Measurements from ENCODE around the gene ZNF14. TPM values are rescaled to one million over a fixed set of nuclear protein-coding genes. Genes with fewer than 3 reads are reported as not detected.

The ZNF14 gene
- total RNA-seq, 1 donor from 2014 or later = 6.8 TPM

GRCh38 chr19:19758164-19758563, 25.3 kb upstream of the ZNF14 start:
- H3K9me3 ChIP-seq (ENCODE audit: control insufficient read depth in 3 of 3, low read length in 3 of 3) = no peaks in the 10 kb centered on the region
- no peak overlapping the region for H3K27ac ChIP-seq (ENCODE audit: low read depth, low read length)
- H3K4me3 ChIP-seq (ENCODE audit: low read length in 3 of 3) = no peak overlapping the region
- peaks cover 0 to 3% (median 2%) of the 10 kb centered on the region in 3 donors for H3K36me3 ChIP-seq (ENCODE audit: control insufficient read depth in 3 of 3, insufficient read depth in 3 of 3, low read length in 3 of 3)
- H3K27me3 ChIP-seq (ENCODE audit: control insufficient read depth in 3 of 3, insufficient read depth in 3 of 3, low read length in 3 of 3) = no peaks in the 10 kb centered on the region
- no peak overlapping the region for H3K9ac ChIP-seq (ENCODE audit: low read depth in 1 of 3, low read length in 3 of 3)
- H3K4me1 ChIP-seq (ENCODE audit: control insufficient read depth in 3 of 3, insufficient read depth in 3 of 3, low read length in 3 of 3) = no peaks in the 10 kb centered on the region

GRCh38 chr19:19752760-19753403, 20.0 kb upstream of the ZNF14 start:
- H3K4me3 ChIP-seq (ENCODE audit: low read length in 3 of 3) = no peak overlapping the region
- H3K27ac ChIP-seq (ENCODE audit: low read depth, low read length) = no peak overlapping the region
- no peaks in the 10 kb centered on the region for H3K27me3 ChIP-seq (ENCODE audit: control insufficient read depth in 3 of 3, insufficient read depth in 3 of 3, low read length in 3 of 3)
- H3K4me1 ChIP-seq (ENCODE audit: control insufficient read depth in 3 of 3, insufficient read depth in 3 of 3, low read length in 3 of 3) = no peaks in the 10 kb centered on the region
- H3K9ac ChIP-seq (ENCODE audit: low read depth in 1 of 3, low read length in 3 of 3) = no peak overlapping the region
- peaks cover 0 to 5% (median 0%) of the 10 kb centered on the region in 3 donors for H3K9me3 ChIP-seq (ENCODE audit: control insufficient read depth in 3 of 3, low read length in 3 of 3)
- peaks cover 0 to 2% (median 0%) of the 10 kb centered on the region in 3 donors for H3K36me3 ChIP-seq (ENCODE audit: control insufficient read depth in 3 of 3, insufficient read depth in 3 of 3, low read length in 3 of 3)

- Histone ChIP-seq H3K9me3 (ENCODE audit: control insufficient read depth in 3 of 3, low read length in 3 of 3) (peaks cover 0 to 5% (median 0%) of the 10 kb centered on the region in 3 donors), H3K4me1 (ENCODE audit: control insufficient read depth in 3 of 3, insufficient read depth in 3 of 3, low read length in 3 of 3) (no peaks in the 10 kb centered on the region), H3K9ac (ENCODE audit: low read depth in 1 of 3, low read length in 3 of 3) (no peak overlapping the region), H3K36me3 (ENCODE audit: control insufficient read depth in 3 of 3, insufficient read depth in 3 of 3, low read length in 3 of 3) (no peaks in the 10 kb centered on the region), H3K27me3 (ENCODE audit: control insufficient read depth in 3 of 3, insufficient read depth in 3 of 3, low read length in 3 of 3) (no peaks in the 10 kb centered on the region), H3K4me3 (ENCODE audit: low read length in 3 of 3) (no peak overlapping the region), H3K27ac (ENCODE audit: low read depth, low read length) (no peak overlapping the region)
Measured at GRCh38 chr19:19751846-19752245, 18.9 kb upstream of the ZNF14 start.

GRCh38 chr19:19750842-19751790, 18.2 kb upstream of the ZNF14 start:
- Histone ChIP-seq H3K9me3 (ENCODE audit: control insufficient read depth in 3 of 3, low read length in 3 of 3) (peaks cover 0 to 5% (median 0%) of the 10 kb centered on the region in 3 donors), H3K4me1 (ENCODE audit: control insufficient read depth in 3 of 3, insufficient read depth in 3 of 3, low read length in 3 of 3) (no peaks in the 10 kb centered on the region), H3K36me3 (ENCODE audit: control insufficient read depth in 3 of 3, insufficient read depth in 3 of 3, low read length in 3 of 3) (no peaks in the 10 kb centered on the region), H3K27me3 (ENCODE audit: control insufficient read depth in 3 of 3, insufficient read depth in 3 of 3, low read length in 3 of 3) (peaks cover 0 to 2% (median 0%) of the 10 kb centered on the region in 3 donors), H3K4me3 (ENCODE audit: low read length in 3 of 3) (no peak overlapping the region), H3K9ac (ENCODE audit: low read depth in 1 of 3, low read length in 3 of 3) (no peak overlapping the region), H3K27ac (ENCODE audit: low read depth, low read length) (no peak overlapping the region)

GRCh38 chr19:19749908-19750841, 17.3 kb upstream of the ZNF14 start:
- peaks cover 0 to 5% (median 0%) of the 10 kb centered on the region in 3 donors for H3K9me3 ChIP-seq (ENCODE audit: control insufficient read depth in 3 of 3, low read length in 3 of 3)
- H3K4me1 ChIP-seq (ENCODE audit: control insufficient read depth in 3 of 3, insufficient read depth in 3 of 3, low read length in 3 of 3) = no peaks in the 10 kb centered on the region
- H3K4me3 ChIP-seq (ENCODE audit: low read length in 3 of 3) = no peak overlapping the region
- H3K36me3 ChIP-seq (ENCODE audit: control insufficient read depth in 3 of 3, insufficient read depth in 3 of 3, low read length in 3 of 3) = no peaks in the 10 kb centered on the region
- H3K27ac ChIP-seq (ENCODE audit: low read depth, low read length) = no peak overlapping the region
- H3K27me3 ChIP-seq (ENCODE audit: control insufficient read depth in 3 of 3, insufficient read depth in 3 of 3, low read length in 3 of 3) = peaks cover 0 to 4% (median 0%) of the 10 kb centered on the region in 3 donors
- no peak overlapping the region for H3K9ac ChIP-seq (ENCODE audit: low read depth in 1 of 3, low read length in 3 of 3)

GRCh38 chr19:19749117-19749907, 16.4 kb upstream of the ZNF14 start:
- Histone ChIP-seq H3K4me3 (ENCODE audit: low read length in 3 of 3) (no peak overlapping the region), H3K27ac (ENCODE audit: low read depth, low read length) (no peak overlapping the region), H3K27me3 (ENCODE audit: control insufficient read depth in 3 of 3, insufficient read depth in 3 of 3, low read length in 3 of 3) (peaks cover 0 to 6% (median 0%) of the 10 kb centered on the region in 3 donors), H3K36me3 (ENCODE audit: control insufficient read depth in 3 of 3, insufficient read depth in 3 of 3, low read length in 3 of 3) (no peaks in the 10 kb centered on the region), H3K4me1 (ENCODE audit: control insufficient read depth in 3 of 3, insufficient read depth in 3 of 3, low read length in 3 of 3) (no peaks in the 10 kb centered on the region), H3K9ac (ENCODE audit: low read depth in 1 of 3, low read length in 3 of 3) (no peak overlapping the region), H3K9me3 (ENCODE audit: control insufficient read depth in 3 of 3, low read length in 3 of 3) (peaks cover 0 to 5% (median 0%) of the 10 kb centered on the region in 3 donors)

GRCh38 chr19:19748249-19748938, 15.5 kb upstream of the ZNF14 start:
- H3K9ac ChIP-seq (ENCODE audit: low read depth in 1 of 3, low read length in 3 of 3) = no peak overlapping the region
- peaks cover 0 to 5% (median 0%) of the 10 kb centered on the region in 3 donors for H3K9me3 ChIP-seq (ENCODE audit: control insufficient read depth in 3 of 3, low read length in 3 of 3)
- H3K4me1 ChIP-seq (ENCODE audit: control insufficient read depth in 3 of 3, insufficient read depth in 3 of 3, low read length in 3 of 3) = no peaks in the 10 kb centered on the region
- no peak overlapping the region for H3K4me3 ChIP-seq (ENCODE audit: low read length in 3 of 3)
- H3K36me3 ChIP-seq (ENCODE audit: control insufficient read depth in 3 of 3, insufficient read depth in 3 of 3, low read length in 3 of 3) = no peaks in the 10 kb centered on the region
- H3K27ac ChIP-seq (ENCODE audit: low read depth, low read length) = no peak overlapping the region
- H3K27me3 ChIP-seq (ENCODE audit: control insufficient read depth in 3 of 3, insufficient read depth in 3 of 3, low read length in 3 of 3) = peaks cover 0 to 6% (median 0%) of the 10 kb centered on the region in 3 donors

GRCh38 chr19:19747357-19748220, 14.7 kb upstream of the ZNF14 start:
- H3K27me3 ChIP-seq (ENCODE audit: control insufficient read depth in 3 of 3, insufficient read depth in 3 of 3, low read length in 3 of 3) = peaks cover 0 to 12% (median 0%) of the 10 kb centered on the region in 3 donors
- H3K27ac ChIP-seq (ENCODE audit: low read depth, low read length) = no peak overlapping the region
- H3K9ac ChIP-seq (ENCODE audit: low read depth in 1 of 3, low read length in 3 of 3) = no peak overlapping the region
- no peak overlapping the region for H3K4me3 ChIP-seq (ENCODE audit: low read length in 3 of 3)
- H3K9me3 ChIP-seq (ENCODE audit: control insufficient read depth in 3 of 3, low read length in 3 of 3) = peaks cover 0 to 7% (median 0%) of the 10 kb centered on the region in 3 donors
- H3K36me3 ChIP-seq (ENCODE audit: control insufficient read depth in 3 of 3, insufficient read depth in 3 of 3, low read length in 3 of 3) = no peaks in the 10 kb centered on the region
- H3K4me1 ChIP-seq (ENCODE audit: control insufficient read depth in 3 of 3, insufficient read depth in 3 of 3, low read length in 3 of 3) = no peaks in the 10 kb centered on the region
